Osteocyte (in vitro differentiated cells): ENCODE results near the gene PSPN. TPM values are rescaled to one million over a fixed set of nuclear protein-coding genes. Genes with fewer than 3 reads are reported as not detected.

ENCODE experiments used
- DNase-seq: peaks from one replicate; pipeline ENCODE4 v3.0.0; 2021; ENCODE audit warnings: mixed read lengths; ENCODE audit not compliant: unreplicated experiment; ENCODE audit errors: extremely low spot score
- H3K27ac Mint-ChIP-seq: one replicate; pipeline ENCODE4 v1.8.0; 2021; ENCODE audit warnings: mild to moderate bottlenecking, mixed read lengths; ENCODE audit not compliant: unreplicated experiment
- H3K27me3 Mint-ChIP-seq: one replicate; pipeline ENCODE4 v1.8.0; 2021; ENCODE audit warnings: mixed read lengths; ENCODE audit not compliant: unreplicated experiment
- H3K36me3 Mint-ChIP-seq: one replicate; pipeline ENCODE4 v1.8.0; 2021; ENCODE audit warnings: mixed read lengths; ENCODE audit not compliant: unreplicated experiment
- H3K4me1 Mint-ChIP-seq: one replicate; pipeline ENCODE4 v1.8.0; 2021; ENCODE audit warnings: mixed read lengths; ENCODE audit not compliant: unreplicated experiment
- H3K4me3 Mint-ChIP-seq: one replicate; pipeline ENCODE4 v1.8.0; 2021; ENCODE audit warnings: mild to moderate bottlenecking, moderate library complexity, mixed read lengths; ENCODE audit not compliant: unreplicated experiment
- H3K9me3 Mint-ChIP-seq: one replicate; pipeline ENCODE4 v1.8.0; 2021; ENCODE audit warnings: mixed read lengths; ENCODE audit not compliant: unreplicated experiment
- CTCF ChIP-seq: fragments of 200-600 bp; sonication (generic); IDR thresholded peaks from 2 replicates; pipeline ENCODE4 v1.5.0; 2021; ENCODE audit warnings: antibody characterized with exemption, mild to moderate bottlenecking, moderate library complexity
- total RNA-seq: library from RNA; stranded (reverse); gene quantifications from 2 replicates; pipeline ENCODE4 v1.2.1, GENCODE V29; 2021

PSPN gene
- total RNA-seq, 1 donor from 2014 or later = 3.5 TPM

DNA sequence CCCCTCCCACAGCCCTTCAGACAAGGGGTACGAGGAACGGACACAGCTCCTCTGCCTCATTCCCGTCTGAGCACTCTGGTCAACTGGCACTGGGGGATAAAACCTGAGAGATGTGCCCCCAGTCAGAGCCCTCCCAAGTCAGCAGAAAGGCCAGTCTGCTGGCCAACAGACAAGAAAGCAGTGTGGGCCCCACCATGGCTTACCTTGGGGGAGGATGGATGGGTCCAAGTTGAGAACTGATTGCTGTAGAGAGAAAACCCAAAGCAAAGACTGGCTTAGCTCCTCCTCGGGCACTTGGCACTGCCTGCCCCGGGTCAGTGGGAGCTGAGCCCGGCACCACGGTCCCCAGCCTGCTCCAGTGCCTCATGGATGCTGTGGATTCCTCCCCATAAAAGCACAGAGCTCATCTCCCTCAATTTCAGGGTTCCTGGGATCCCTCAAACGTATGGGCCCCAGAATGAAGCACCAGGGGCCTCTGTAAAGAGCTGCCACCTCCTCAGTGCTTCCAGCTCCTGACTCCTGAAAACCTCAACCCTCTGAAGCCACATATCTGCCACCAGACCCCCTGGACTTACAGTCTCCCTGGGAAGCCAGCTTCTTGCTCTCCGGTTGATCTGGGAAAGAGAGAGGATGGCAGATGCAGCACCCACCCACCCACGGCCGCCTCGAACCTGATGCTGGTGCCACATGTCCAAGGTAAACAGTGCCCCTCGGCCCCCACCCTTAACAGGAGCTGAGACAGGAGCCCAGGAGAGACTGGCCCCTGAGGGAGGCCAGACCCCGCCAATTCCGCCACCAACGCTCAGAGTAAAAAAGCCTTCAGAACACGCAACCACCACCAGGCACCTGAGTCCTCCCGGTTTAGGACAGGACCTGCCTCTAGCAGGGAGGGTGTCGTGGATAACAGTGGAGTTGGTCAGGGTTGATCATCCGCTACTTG is 45.6 kb upstream of the PSPN start:
- Mint-ChIP-seq H3K4me3 (peak overlapping the region; percentile 14), H3K27me3 (no peaks in the 10 kb centered on the region), H3K27ac (no peak overlapping the region), H3K4me1 (peaks cover 24% of the 10 kb centered on the region), H3K36me3 (peaks cover 22% of the 10 kb centered on the region), H3K9me3 (no peaks in the 10 kb centered on the region)
- TF ChIP-seq CTCF = no peak
- no peak for DNase-seq

DNA sequence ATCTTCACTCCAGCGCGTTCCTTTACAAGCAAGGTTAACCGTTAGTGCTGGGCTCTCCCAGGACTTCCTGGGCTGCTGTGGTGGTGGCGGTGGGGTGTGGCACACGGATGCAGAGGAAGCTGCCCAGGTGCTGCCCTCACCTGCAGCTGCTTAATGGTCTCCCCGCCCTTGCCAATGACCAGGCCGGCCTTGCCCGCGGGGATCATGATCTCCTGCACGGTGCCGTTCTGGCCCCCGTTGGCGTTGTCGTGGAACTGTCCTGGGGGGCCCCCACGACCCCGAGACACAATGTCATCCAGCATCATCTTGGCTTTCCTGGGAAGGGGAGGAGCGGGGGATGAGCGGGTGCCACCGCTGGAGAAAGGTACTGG is 42.8 kb upstream of the PSPN start:
- peaks cover 32% of the 10 kb centered on the region for H3K36me3 Mint-ChIP-seq
- H3K4me1 Mint-ChIP-seq = peaks cover 16% of the 10 kb centered on the region
- no peaks in the 10 kb centered on the region for H3K9me3 Mint-ChIP-seq
- TF ChIP-seq CTCF = no peak
- no peak overlapping the region for H3K27ac Mint-ChIP-seq
- no peaks in the 10 kb centered on the region for H3K27me3 Mint-ChIP-seq
- H3K4me3 Mint-ChIP-seq = no peak overlapping the region
- DNase-seq = no peak

GRCh38 chr19:6417713-6418561 is 42.2 kb upstream of the PSPN start:
- Mint-ChIP-seq H3K36me3 (peaks cover 37% of the 10 kb centered on the region), H3K9me3 (no peaks in the 10 kb centered on the region), H3K27me3 (no peaks in the 10 kb centered on the region), H3K27ac (no peak overlapping the region), H3K4me1 (peaks cover 10% of the 10 kb centered on the region), H3K4me3 (no peak overlapping the region)
- DNase-seq = no peak
- TF ChIP-seq CTCF = peak; percentile 55

DNA sequence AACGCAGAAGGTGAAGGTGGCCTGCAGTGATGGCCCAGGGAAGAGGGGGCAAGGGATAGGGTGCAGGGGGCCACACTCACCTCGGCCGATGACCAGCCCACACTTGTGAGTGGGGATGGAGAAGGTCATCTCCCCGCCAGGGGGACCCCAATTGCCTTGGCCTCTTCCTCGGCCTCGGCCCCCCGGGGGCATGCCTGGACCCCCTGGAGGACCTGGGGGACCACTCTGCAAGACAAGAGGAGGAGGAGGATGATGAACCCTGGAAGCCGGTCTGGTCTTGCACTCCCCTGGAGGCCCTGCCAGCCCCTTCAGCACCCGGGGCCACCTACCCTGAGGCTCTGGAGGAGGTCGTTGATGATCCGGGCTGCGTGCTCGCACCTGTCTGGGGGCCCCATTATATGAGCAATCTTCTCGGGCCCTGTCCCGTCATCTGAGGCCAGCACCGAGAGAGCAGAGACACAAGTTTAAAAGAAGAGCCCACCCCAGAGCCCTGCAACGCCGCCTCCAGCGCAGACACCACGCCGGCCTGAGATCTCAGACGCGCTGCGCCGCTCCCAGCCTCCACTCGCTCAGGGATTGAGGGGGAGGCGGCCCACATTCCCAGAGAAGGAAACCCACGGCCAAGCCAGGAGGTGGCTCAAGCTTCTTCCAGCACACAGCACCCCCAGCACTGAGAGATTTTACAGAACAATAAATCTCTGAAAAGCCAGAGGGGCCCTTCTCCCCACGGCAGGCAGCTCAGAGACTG is 41.1 kb upstream of the PSPN start:
- no peak overlapping the region for H3K4me3 Mint-ChIP-seq
- no peak for DNase-seq
- H3K36me3 Mint-ChIP-seq = peaks cover 32% of the 10 kb centered on the region
- no peaks in the 10 kb centered on the region for H3K27me3 Mint-ChIP-seq
- H3K4me1 Mint-ChIP-seq = no peaks in the 10 kb centered on the region
- no peak overlapping the region for H3K27ac Mint-ChIP-seq
- H3K9me3 Mint-ChIP-seq = no peaks in the 10 kb centered on the region
- TF ChIP-seq CTCF = no peak
